ENCODE results near the gene KRTAP12-1. TPM values are rescaled to one million over a fixed set of nuclear protein-coding genes. Genes with fewer than 3 reads are reported as not detected.
A peak's percentile ranks its signal among the peaks of the same experiment; 100 is the strongest.

Gene KRTAP12-1
- total RNA-seq, 1 donor from 2014 or later: not detected

DNA sequence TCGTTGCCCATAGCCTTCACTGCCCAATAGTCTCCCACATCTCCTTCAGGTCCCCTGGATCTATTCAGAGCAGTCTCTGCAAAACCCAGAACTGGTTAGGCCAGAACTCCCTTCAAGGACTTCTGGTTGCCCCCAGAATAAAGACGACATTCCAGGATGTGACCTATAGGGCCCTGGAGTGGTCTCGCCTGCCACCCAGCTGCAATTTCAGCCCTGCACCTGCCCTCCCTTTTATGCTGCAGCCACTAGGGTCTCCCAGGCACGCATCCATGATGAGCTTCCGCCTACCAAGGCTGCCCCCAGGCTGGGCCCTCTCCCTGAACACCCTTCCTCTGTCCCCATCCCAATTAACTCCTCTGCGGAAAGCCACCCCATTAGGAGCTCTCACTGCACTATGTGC lies 36.6 kb upstream of the KRTAP12-1 start:
- Mint-ChIP-seq H3K4me1 (ENCODE audit: low read depth, unreplicated experiment) (peaks cover 5% of the 10 kb centered on the region), H3K27ac (ENCODE audit: unreplicated experiment) (no peak overlapping the region), H3K27me3 (ENCODE audit: low read depth, unreplicated experiment) (peaks cover 58% of the 10 kb centered on the region), H3K4me3 (ENCODE audit: unreplicated experiment) (no peak overlapping the region), H3K36me3 (ENCODE audit: low read depth, unreplicated experiment) (no peaks in the 10 kb centered on the region), H3K9me3 (ENCODE audit: unreplicated experiment) (peaks cover 10% of the 10 kb centered on the region)
- no peak for FAIRE-seq
- no peak overlapping the region for H3K27ac ChIP-seq (ENCODE audit: low read depth, low read length)
- no peaks in the 10 kb centered on the region for H3K36me3 ChIP-seq (ENCODE audit: insufficient read depth, low read length)
- DNase-seq (ENCODE audit: low read depth): no peak
- peaks cover 42% of the 10 kb centered on the region for H3K27me3 ChIP-seq (ENCODE audit: insufficient read depth, low read length)
- TF ChIP-seq EZH2 (IDR thresholded peaks at IDR 0.05; ENCODE audit: insufficient read depth, low read length) (no peak), CTCF (IDR thresholded peaks at IDR 0.05; ENCODE audit: insufficient read depth, low read depth, low read length) (no peak)
- H3K9ac ChIP-seq (ENCODE audit: low read length): no peak overlapping the region
- no peak overlapping the region for H3K4me3 ChIP-seq (ENCODE audit: insufficient read depth, low read depth, low read length)
- no peak overlapping the region for H3K4me2 ChIP-seq (ENCODE audit: low read length)
- no peaks in the 10 kb centered on the region for H4K20me1 ChIP-seq (ENCODE audit: insufficient read depth, low read length)
- H2AFZ ChIP-seq (ENCODE audit: low read depth, low read length): no peak overlapping the region
- no peaks in the 10 kb centered on the region for H3K79me2 ChIP-seq (ENCODE audit: insufficient read depth, low read length)
- no peaks in the 10 kb centered on the region for H3K4me1 ChIP-seq (ENCODE audit: insufficient read depth, low read length)
- H3K9me3 ChIP-seq (ENCODE audit: insufficient read depth, low read depth, low read length): no peaks in the 10 kb centered on the region

DNA sequence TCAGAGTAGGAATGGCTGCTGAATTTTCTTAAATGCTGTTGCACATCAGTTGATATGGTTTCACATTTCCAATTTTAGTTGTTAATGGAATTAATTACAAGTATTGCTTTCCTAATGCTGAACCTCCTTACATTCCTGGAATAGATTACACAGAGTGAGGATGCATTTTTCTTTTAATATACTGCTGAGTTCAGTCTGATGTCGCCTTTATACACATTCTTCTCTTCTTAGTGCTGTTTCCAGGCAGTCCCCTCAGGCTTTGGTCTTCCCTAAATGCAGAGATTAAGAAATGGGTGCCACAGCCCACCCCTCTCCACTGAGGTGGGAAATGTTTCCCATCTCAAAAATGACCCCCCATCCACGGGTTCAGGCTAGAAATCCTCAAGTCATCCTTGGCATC lies 36.1 kb upstream of the KRTAP12-1 start:
- no peaks in the 10 kb centered on the region for H3K9me3 ChIP-seq (ENCODE audit: insufficient read depth, low read depth, low read length)
- peaks cover 45% of the 10 kb centered on the region for H3K27me3 ChIP-seq (ENCODE audit: insufficient read depth, low read length)
- no peaks in the 10 kb centered on the region for H3K36me3 ChIP-seq (ENCODE audit: insufficient read depth, low read length)
- FAIRE-seq (no peak), DNase-seq (ENCODE audit: low read depth) (no peak)
- H3K9me3 Mint-ChIP-seq (ENCODE audit: unreplicated experiment): peaks cover 10% of the 10 kb centered on the region
- H2AFZ ChIP-seq (ENCODE audit: low read depth, low read length): no peak overlapping the region
- H3K27me3 Mint-ChIP-seq (ENCODE audit: low read depth, unreplicated experiment): peaks cover 60% of the 10 kb centered on the region
- TF ChIP-seq CTCF (IDR thresholded peaks at IDR 0.05; ENCODE audit: insufficient read depth, low read depth, low read length) (no peak), EZH2 (IDR thresholded peaks at IDR 0.05; ENCODE audit: insufficient read depth, low read length) (no peak)
- no peaks in the 10 kb centered on the region for H3K79me2 ChIP-seq (ENCODE audit: insufficient read depth, low read length)
- H3K27ac Mint-ChIP-seq (ENCODE audit: unreplicated experiment): no peak overlapping the region
- peaks cover 5% of the 10 kb centered on the region for H3K4me1 Mint-ChIP-seq (ENCODE audit: low read depth, unreplicated experiment)
- no peaks in the 10 kb centered on the region for H3K36me3 Mint-ChIP-seq (ENCODE audit: low read depth, unreplicated experiment)
- no peak overlapping the region for H3K27ac ChIP-seq (ENCODE audit: low read depth, low read length)
- no peak overlapping the region for H3K4me3 Mint-ChIP-seq (ENCODE audit: unreplicated experiment)
- no peak overlapping the region for H3K4me2 ChIP-seq (ENCODE audit: low read length)
- no peak overlapping the region for H3K9ac ChIP-seq (ENCODE audit: low read length)
- no peaks in the 10 kb centered on the region for H3K4me1 ChIP-seq (ENCODE audit: insufficient read depth, low read length)
- H4K20me1 ChIP-seq (ENCODE audit: insufficient read depth, low read length): no peaks in the 10 kb centered on the region
- no peak overlapping the region for H3K4me3 ChIP-seq (ENCODE audit: insufficient read depth, low read depth, low read length)

- no peak overlapping the region for H3K4me3 ChIP-seq (ENCODE audit: insufficient read depth, low read depth, low read length)
- Mint-ChIP-seq H3K4me3 (ENCODE audit: unreplicated experiment) (no peak overlapping the region), H3K27me3 (ENCODE audit: low read depth, unreplicated experiment) (peaks cover 62% of the 10 kb centered on the region), H3K4me1 (ENCODE audit: low read depth, unreplicated experiment) (no peaks in the 10 kb centered on the region), H3K36me3 (ENCODE audit: low read depth, unreplicated experiment) (no peaks in the 10 kb centered on the region), H3K27ac (ENCODE audit: unreplicated experiment) (no peak overlapping the region), H3K9me3 (ENCODE audit: unreplicated experiment) (peaks cover 6% of the 10 kb centered on the region)
- H3K36me3 ChIP-seq (ENCODE audit: insufficient read depth, low read length): no peaks in the 10 kb centered on the region
- peak; percentile 10 for DNase-seq (ENCODE audit: low read depth)
- no peaks in the 10 kb centered on the region for H3K9me3 ChIP-seq (ENCODE audit: insufficient read depth, low read depth, low read length)
- FAIRE-seq: no peak
- peaks cover 48% of the 10 kb centered on the region for H3K27me3 ChIP-seq (ENCODE audit: insufficient read depth, low read length)
- TF ChIP-seq EZH2 (IDR thresholded peaks at IDR 0.05; ENCODE audit: insufficient read depth, low read length) (no peak), CTCF (IDR thresholded peaks at IDR 0.05; ENCODE audit: insufficient read depth, low read depth, low read length) (no peak)
- H4K20me1 ChIP-seq (ENCODE audit: insufficient read depth, low read length): no peaks in the 10 kb centered on the region
- H2AFZ ChIP-seq (ENCODE audit: low read depth, low read length): no peak overlapping the region
- H3K4me2 ChIP-seq (ENCODE audit: low read length): no peak overlapping the region
- H3K4me1 ChIP-seq (ENCODE audit: insufficient read depth, low read length): no peaks in the 10 kb centered on the region
- no peaks in the 10 kb centered on the region for H3K79me2 ChIP-seq (ENCODE audit: insufficient read depth, low read length)
- no peak overlapping the region for H3K9ac ChIP-seq (ENCODE audit: low read length)
- no peak overlapping the region for H3K27ac ChIP-seq (ENCODE audit: low read depth, low read length)
Observed at GRCh38 chr21:44716984-44717383, 35.0 kb upstream of the KRTAP12-1 start.
